ENCODE results near the gene PCDH15. TPM values are rescaled to one million over a fixed set of nuclear protein-coding genes. Genes with fewer than 3 reads are reported as not detected.

The PCDH15 gene
- total and polyA plus RNA-seq, 2 experiments from 2014 or later: 0.29 to 0.66 TPM

DNA sequence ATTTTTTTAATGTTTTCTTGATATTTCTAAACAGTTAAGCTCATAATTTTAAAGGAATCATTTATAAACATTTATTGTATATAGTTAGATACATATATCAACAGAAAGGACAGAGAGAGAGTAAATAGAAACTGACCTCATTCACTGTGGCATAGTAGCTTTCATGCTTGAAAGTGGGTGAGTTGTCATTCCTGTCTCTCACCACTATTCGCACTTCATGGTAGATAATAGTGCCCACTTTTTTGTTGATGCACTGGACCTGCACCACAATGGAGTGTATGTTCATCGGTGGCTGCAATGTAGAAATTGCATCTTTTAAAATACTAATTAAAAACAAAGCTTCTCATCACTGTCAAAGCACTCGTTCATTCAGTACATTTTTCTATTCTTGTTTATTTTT is 432.0 kb downstream of the PCDH15 start:
- Histone ChIP-seq H3K79me2 (replicated peaks; ENCODE audit: insufficient read depth) (no peaks in the 10 kb centered on the region), H3K4me2 (no peak overlapping the region), H2AFZ (no peak overlapping the region), H3K27ac (ENCODE audit: low read depth) (no peak overlapping the region), H4K20me1 (replicated peaks; ENCODE audit: insufficient read depth) (no peaks in the 10 kb centered on the region), H3K9me2 (ENCODE audit: insufficient read depth) (no peaks in the 10 kb centered on the region), H3K27me3 (ENCODE audit: insufficient read depth) (no peaks in the 10 kb centered on the region), H3K4me1 (ENCODE audit: insufficient read depth) (no peaks in the 10 kb centered on the region), H3K36me3 (ENCODE audit: insufficient read depth) (no peaks in the 10 kb centered on the region), H3F3A (replicated peaks; ENCODE audit: low read depth) (no peaks in the 10 kb centered on the region), H3K4me3 (no peak overlapping the region)
- Mint-ChIP-seq H3K4me1 (no peaks in the 10 kb centered on the region), H3K9me3 (no peaks in the 10 kb centered on the region), H3K27me3 (ENCODE audit: insufficient read depth, low read depth, poor library complexity) (peaks cover 2% of the 10 kb centered on the region), H3K36me3 (ENCODE audit: low read depth) (no peaks in the 10 kb centered on the region), H3K27ac (no peak overlapping the region), H3K4me3 (no peak overlapping the region)
- no peak for ATAC-seq
- peak; percentile 7 for DNase-seq (ENCODE audit: low spot score)
- no peak for TF ChIP-seq NANOG (IDR thresholded peaks at IDR 0.05; ENCODE audit: borderline replicate concordance)
- TF ChIP-seq EZH2phosphoT487 (IDR thresholded peaks at IDR 0.05; ENCODE audit: unreplicated experiment): no peak
- TF ChIP-seq, protein P1, sequence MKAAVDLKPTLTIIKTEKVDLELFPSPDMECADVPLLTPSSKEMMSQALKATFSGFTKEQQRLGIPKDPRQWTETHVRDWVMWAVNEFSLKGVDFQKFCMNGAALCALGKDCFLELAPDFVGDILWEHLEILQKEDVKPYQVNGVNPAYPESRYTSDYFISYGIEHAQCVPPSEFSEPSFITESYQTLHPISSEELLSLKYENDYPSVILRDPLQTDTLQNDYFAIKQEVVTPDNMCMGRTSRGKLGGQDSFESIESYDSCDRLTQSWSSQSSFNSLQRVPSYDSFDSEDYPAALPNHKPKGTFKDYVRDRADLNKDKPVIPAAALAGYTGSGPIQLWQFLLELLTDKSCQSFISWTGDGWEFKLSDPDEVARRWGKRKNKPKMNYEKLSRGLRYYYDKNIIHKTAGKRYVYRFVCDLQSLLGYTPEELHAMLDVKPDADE (IDR thresholded peaks at IDR 0.05): no peak
- TF ChIP-seq, protein P2, sequence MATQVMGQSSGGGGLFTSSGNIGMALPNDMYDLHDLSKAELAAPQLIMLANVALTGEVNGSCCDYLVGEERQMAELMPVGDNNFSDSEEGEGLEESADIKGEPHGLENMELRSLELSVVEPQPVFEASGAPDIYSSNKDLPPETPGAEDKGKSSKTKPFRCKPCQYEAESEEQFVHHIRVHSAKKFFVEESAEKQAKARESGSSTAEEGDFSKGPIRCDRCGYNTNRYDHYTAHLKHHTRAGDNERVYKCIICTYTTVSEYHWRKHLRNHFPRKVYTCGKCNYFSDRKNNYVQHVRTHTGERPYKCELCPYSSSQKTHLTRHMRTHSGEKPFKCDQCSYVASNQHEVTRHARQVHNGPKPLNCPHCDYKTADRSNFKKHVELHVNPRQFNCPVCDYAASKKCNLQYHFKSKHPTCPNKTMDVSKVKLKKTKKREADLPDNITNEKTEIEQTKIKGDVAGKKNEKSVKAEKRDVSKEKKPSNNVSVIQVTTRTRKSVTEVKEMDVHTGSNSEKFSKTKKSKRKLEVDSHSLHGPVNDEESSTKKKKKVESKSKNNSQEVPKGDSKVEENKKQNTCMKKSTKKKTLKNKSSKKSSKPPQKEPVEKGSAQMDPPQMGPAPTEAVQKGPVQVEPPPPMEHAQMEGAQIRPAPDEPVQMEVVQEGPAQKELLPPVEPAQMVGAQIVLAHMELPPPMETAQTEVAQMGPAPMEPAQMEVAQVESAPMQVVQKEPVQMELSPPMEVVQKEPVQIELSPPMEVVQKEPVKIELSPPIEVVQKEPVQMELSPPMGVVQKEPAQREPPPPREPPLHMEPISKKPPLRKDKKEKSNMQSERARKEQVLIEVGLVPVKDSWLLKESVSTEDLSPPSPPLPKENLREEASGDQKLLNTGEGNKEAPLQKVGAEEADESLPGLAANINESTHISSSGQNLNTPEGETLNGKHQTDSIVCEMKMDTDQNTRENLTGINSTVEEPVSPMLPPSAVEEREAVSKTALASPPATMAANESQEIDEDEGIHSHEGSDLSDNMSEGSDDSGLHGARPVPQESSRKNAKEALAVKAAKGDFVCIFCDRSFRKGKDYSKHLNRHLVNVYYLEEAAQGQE (IDR thresholded peaks at IDR 0.05; ENCODE audit: unreplicated experiment): no peak
- TF ChIP-seq EZH2 (IDR thresholded peaks at IDR 0.05; ENCODE audit: low read depth, unreplicated experiment): no peak
- TF ChIP-seq CREB1 (CRISPR knock-in tag; IDR thresholded peaks at IDR 0.05; ENCODE audit: low read depth): no peak
- TF ChIP-seq, protein P3, sequence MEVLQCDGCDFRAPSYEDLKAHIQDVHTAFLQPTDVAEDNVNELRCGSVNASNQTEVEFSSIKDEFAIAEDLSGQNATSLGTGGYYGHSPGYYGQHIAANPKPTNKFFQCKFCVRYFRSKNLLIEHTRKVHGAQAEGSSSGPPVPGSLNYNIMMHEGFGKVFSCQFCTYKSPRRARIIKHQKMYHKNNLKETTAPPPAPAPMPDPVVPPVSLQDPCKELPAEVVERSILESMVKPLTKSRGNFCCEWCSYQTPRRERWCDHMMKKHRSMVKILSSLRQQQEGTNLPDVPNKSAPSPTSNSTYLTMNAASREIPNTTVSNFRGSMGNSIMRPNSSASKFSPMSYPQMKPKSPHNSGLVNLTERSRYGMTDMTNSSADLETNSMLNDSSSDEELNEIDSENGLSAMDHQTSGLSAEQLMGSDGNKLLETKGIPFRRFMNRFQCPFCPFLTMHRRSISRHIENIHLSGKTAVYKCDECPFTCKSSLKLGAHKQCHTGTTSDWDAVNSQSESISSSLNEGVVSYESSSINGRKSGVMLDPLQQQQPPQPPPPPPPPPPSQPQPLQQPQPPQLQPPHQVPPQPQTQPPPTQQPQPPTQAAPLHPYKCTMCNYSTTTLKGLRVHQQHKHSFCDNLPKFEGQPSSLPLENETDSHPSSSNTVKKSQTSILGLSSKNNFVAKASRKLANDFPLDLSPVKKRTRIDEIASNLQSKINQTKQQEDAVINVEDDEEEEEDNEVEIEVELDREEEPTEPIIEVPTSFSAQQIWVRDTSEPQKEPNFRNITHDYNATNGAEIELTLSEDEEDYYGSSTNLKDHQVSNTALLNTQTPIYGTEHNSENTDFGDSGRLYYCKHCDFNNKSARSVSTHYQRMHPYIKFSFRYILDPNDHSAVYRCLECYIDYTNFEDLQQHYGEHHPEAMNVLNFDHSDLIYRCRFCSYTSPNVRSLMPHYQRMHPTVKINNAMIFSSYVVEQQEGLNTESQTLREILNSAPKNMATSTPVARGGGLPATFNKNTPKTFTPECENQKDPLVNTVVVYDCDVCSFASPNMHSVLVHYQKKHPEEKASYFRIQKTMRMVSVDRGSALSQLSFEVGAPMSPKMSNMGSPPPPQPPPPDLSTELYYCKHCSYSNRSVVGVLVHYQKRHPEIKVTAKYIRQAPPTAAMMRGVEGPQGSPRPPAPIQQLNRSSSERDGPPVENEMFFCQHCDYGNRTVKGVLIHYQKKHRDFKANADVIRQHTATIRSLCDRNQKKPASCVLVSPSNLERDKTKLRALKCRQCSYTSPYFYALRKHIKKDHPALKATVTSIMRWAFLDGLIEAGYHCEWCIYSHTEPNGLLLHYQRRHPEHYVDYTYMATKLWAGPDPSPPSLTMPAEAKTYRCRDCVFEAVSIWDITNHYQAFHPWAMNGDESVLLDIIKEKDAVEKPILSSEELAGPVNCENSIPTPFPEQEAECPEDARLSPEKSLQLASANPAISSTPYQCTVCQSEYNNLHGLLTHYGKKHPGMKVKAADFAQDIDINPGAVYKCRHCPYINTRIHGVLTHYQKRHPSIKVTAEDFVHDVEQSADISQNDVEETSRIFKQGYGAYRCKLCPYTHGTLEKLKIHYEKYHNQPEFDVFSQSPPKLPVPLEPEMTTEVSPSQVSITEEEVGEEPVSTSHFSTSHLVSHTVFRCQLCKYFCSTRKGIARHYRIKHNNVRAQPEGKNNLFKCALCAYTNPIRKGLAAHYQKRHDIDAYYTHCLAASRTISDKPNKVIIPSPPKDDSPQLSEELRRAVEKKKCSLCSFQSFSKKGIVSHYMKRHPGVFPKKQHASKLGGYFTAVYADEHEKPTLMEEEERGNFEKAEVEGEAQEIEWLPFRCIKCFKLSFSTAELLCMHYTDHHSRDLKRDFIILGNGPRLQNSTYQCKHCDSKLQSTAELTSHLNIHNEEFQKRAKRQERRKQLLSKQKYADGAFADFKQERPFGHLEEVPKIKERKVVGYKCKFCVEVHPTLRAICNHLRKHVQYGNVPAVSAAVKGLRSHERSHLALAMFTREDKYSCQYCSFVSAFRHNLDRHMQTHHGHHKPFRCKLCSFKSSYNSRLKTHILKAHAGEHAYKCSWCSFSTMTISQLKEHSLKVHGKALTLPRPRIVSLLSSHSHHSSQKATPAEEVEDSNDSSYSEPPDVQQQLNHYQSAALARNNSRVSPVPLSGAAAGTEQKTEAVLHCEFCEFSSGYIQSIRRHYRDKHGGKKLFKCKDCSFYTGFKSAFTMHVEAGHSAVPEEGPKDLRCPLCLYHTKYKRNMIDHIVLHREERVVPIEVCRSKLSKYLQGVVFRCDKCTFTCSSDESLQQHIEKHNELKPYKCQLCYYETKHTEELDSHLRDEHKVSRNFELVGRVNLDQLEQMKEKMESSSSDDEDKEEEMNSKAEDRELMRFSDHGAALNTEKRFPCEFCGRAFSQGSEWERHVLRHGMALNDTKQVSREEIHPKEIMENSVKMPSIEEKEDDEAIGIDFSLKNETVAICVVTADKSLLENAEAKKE (CRISPR knock-in tag; IDR thresholded peaks at IDR 0.05): no peak
- TF ChIP-seq ZNF114 (CRISPR knock-in tag; IDR thresholded peaks at IDR 0.05): no peak
- TF ChIP-seq, protein P4, sequence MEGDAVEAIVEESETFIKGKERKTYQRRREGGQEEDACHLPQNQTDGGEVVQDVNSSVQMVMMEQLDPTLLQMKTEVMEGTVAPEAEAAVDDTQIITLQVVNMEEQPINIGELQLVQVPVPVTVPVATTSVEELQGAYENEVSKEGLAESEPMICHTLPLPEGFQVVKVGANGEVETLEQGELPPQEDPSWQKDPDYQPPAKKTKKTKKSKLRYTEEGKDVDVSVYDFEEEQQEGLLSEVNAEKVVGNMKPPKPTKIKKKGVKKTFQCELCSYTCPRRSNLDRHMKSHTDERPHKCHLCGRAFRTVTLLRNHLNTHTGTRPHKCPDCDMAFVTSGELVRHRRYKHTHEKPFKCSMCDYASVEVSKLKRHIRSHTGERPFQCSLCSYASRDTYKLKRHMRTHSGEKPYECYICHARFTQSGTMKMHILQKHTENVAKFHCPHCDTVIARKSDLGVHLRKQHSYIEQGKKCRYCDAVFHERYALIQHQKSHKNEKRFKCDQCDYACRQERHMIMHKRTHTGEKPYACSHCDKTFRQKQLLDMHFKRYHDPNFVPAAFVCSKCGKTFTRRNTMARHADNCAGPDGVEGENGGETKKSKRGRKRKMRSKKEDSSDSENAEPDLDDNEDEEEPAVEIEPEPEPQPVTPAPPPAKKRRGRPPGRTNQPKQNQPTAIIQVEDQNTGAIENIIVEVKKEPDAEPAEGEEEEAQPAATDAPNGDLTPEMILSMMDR (conservative IDR thresholded peaks at IDR 0.05; ENCODE audit: low read depth in 2 of 2): no peak
- no peak for TF ChIP-seq STAT1 (IDR thresholded peaks at IDR 0.05; ENCODE audit: unreplicated experiment)
- no peak for TF ChIP-seq JUNB (IDR thresholded peaks at IDR 0.05; ENCODE audit: unreplicated experiment)
- TF ChIP-seq POLR2AphosphoS5 (IDR thresholded peaks at IDR 0.05; ENCODE audit: low read depth): no peak
